H1 (cell line): ENCODE data around the gene SERPINH1. TPM values are rescaled to one million over a fixed set of nuclear protein-coding genes. Genes with fewer than 3 reads are reported as not detected.

ENCODE experiments used
- CTCF ChIA-PET: fragments of 300-600 bp; sonication (Branson Sonifier 250); formaldehyde crosslinking; loops from one replicate; lab custom pipeline; 2021; ENCODE audit not compliant: partially characterized antibody; lab: Charles Lee
- POLR2A ChIA-PET: fragments of 300-600 bp; sonication (Branson Sonifier 250); formaldehyde crosslinking; loops from one replicate; lab custom pipeline; 2021; ENCODE audit warnings: inconsistent platforms; ENCODE audit not compliant: partially characterized antibody; lab: Charles Lee
- DNase-seq, 2 experiments: peaks; one replicate each; pipeline versions ENCODE4 v3.0.0 to v3.0.0-alpha.2; 2010 to 2022; ENCODE audit warnings: low spot score in 2 of 2, low read depth in 1 of 2, mixed read lengths in 1 of 2
- FAIRE-seq: peaks from 2 replicates; lab custom pipeline; 2011; peaks lifted over from hg19 to GRCh38; lab: Jason Lieb, UNC
- H2AFZ ChIP-seq: 2 replicates; pipeline ENCODE4 v1.8.1; 2012; ENCODE audit warnings: low read length, inconsistent platforms
- H2AK5ac ChIP-seq: 2 replicates; pipeline ENCODE4 v1.6.1; 2013; ENCODE audit warnings: low read depth, low read length
- H2BK120ac ChIP-seq: replicated peaks from 2 replicates; pipeline ENCODE3; 2013; ENCODE audit warnings: low read depth, low read length, inconsistent platforms
- H2BK12ac ChIP-seq: 2 replicates; pipeline ENCODE4 v1.6.1; 2013; ENCODE audit warnings: low read depth, low read length
- H2BK15ac ChIP-seq: 2 replicates; pipeline ENCODE4 v1.6.1; 2013; ENCODE audit warnings: low read length
- H2BK20ac ChIP-seq: 2 replicates; pipeline ENCODE4 v1.6.1; 2013; ENCODE audit warnings: low read length
- H2BK5ac ChIP-seq: 2 replicates; pipeline ENCODE4 v1.6.1; 2013; ENCODE audit warnings: low read depth, low read length
- H3K14ac ChIP-seq: 2 replicates; pipeline ENCODE4 v1.6.1; 2013; ENCODE audit warnings: inconsistent platforms; ENCODE audit not compliant: insufficient read length
- H3K18ac ChIP-seq: 2 replicates; pipeline ENCODE4 v1.6.1; 2013; ENCODE audit warnings: low read length; ENCODE audit errors: extremely low read depth
- H3K23ac ChIP-seq: 2 replicates; pipeline ENCODE4 v1.6.1; 2013; ENCODE audit warnings: inconsistent platforms; ENCODE audit not compliant: insufficient read length
- H3K23me2 ChIP-seq: 2 replicates; pipeline ENCODE4 v1.6.1; 2013; ENCODE audit warnings: low read depth, low read length
- H3K27ac ChIP-seq: 2 replicates; pipeline ENCODE4 v1.6.1; 2011; ENCODE audit warnings: low read depth, low read length, inconsistent platforms
- H3K27me3 ChIP-seq, 4 experiments: replicated peaks in 1 of 4; 1 replicate in 1 of 4; 2 replicates in 3 of 4; pipeline versions ENCODE4 v1.6.1 to v1.8.1; 2011 to 2013; ENCODE audit warnings: low read length in 3 of 4, mild to moderate bottlenecking in 3 of 4, inconsistent platforms in 2 of 4, mixed read lengths in 2 of 4, moderate library complexity in 1 of 4; ENCODE audit not compliant: control insufficient read depth in 3 of 4, insufficient read depth in 3 of 4; ENCODE audit errors: extremely low read depth in 1 of 4
- H3K36me3 ChIP-seq, 4 experiments: 2 replicates each; pipeline versions ENCODE4 v1.6.1 to v1.8.1; 2011 to 2013; ENCODE audit warnings: mild to moderate bottlenecking in 4 of 4, low read length in 3 of 4, moderate library complexity in 2 of 4, control low read depth in 1 of 4, inconsistent platforms in 1 of 4; ENCODE audit not compliant: insufficient read depth in 4 of 4, control insufficient read depth in 2 of 4
- H3K4ac ChIP-seq: replicated peaks from 2 replicates; pipeline ENCODE3; 2013; ENCODE audit warnings: low read length, low read depth, mixed read lengths, inconsistent platforms; ENCODE audit not compliant: insufficient read length
- H3K4me1 ChIP-seq, 4 experiments: replicated peaks in 1 of 4; 1 replicate in 1 of 4; 2 replicates in 3 of 4; pipeline versions ENCODE4 v1.6.1 to v1.8.1; 2011 to 2013; ENCODE audit warnings: low read length in 3 of 4, inconsistent platforms in 2 of 4, mixed read lengths in 1 of 4; ENCODE audit not compliant: insufficient read depth in 4 of 4, control insufficient read depth in 3 of 4
- H3K4me2 ChIP-seq, 2 experiments: 2 replicates each; pipeline versions ENCODE4 v1.6.1 to v1.8.1; 2011 to 2013; ENCODE audit warnings: low read depth in 2 of 2, low read length in 2 of 2, control low read depth in 1 of 2, inconsistent platforms in 1 of 2, mild to moderate bottlenecking in 1 of 2; ENCODE audit not compliant: insufficient read depth in 1 of 2
- H3K4me3 ChIP-seq, 4 experiments: fragments of 200-600, 300-600 bp in 1 of 4; sonication (generic), shearing (Covaris generic), sonication (Bioruptor Twin) in 1 of 4; 2 replicates each; pipeline versions ENCODE4 v1.5.1 to v1.8.1; 2011 to 2016; ENCODE audit warnings: low read length in 4 of 4, low read depth in 3 of 4, control low read depth in 2 of 4, inconsistent platforms in 2 of 4, mild to moderate bottlenecking in 2 of 4, mixed read lengths in 1 of 4, moderate library complexity in 1 of 4; ENCODE audit not compliant: insufficient read depth in 2 of 4; ENCODE audit errors: extremely low read depth in 1 of 4
- H3K56ac ChIP-seq: replicated peaks from 2 replicates; pipeline ENCODE3; 2013; ENCODE audit warnings: low read depth, mild to moderate bottlenecking, mixed read lengths, low read length, inconsistent platforms; ENCODE audit not compliant: insufficient read length
- H3K79me1 ChIP-seq: 2 replicates; pipeline ENCODE4 v1.6.1; 2013; ENCODE audit warnings: low read depth, low read length, control low read depth
- H3K79me2 ChIP-seq, 2 experiments: 2 replicates each; pipeline versions ENCODE4 v1.6.1 to v1.8.1; 2012 to 2013; ENCODE audit warnings: low read length in 2 of 2, mild to moderate bottlenecking in 2 of 2, inconsistent platforms in 1 of 2; ENCODE audit not compliant: insufficient read depth in 2 of 2, control insufficient read depth in 1 of 2
- H3K9ac ChIP-seq, 4 experiments: replicated peaks in 1 of 4; 1 replicate in 1 of 4; 2 replicates in 3 of 4; pipeline versions ENCODE4 v1.6.1 to v1.8.1; 2011 to 2013; ENCODE audit warnings: low read depth in 3 of 4, low read length in 3 of 4, control low read depth in 2 of 4, mild to moderate bottlenecking in 2 of 4, moderate library complexity in 2 of 4, inconsistent platforms in 1 of 4; ENCODE audit errors: extremely low read depth in 1 of 4
- H3K9me3 ChIP-seq, 2 experiments: 2 replicates each; pipeline versions ENCODE4 v1.6.1 to v1.8.1; 2012 to 2013; ENCODE audit warnings: mild to moderate bottlenecking in 2 of 2, moderate library complexity in 2 of 2, control low read depth in 1 of 2, inconsistent platforms in 1 of 2, low read depth in 1 of 2, low read length in 1 of 2, mixed read lengths in 1 of 2; ENCODE audit not compliant: insufficient read depth in 2 of 2
- H4K20me1 ChIP-seq, 2 experiments: replicated peaks in 1 of 2; 2 replicates each; pipeline versions ENCODE3 to v1.8.1; 2011 to 2013; ENCODE audit warnings: inconsistent platforms in 2 of 2, low read length in 2 of 2, mild to moderate bottlenecking in 1 of 2; ENCODE audit not compliant: insufficient read depth in 2 of 2, control insufficient read depth in 1 of 2
- H4K5ac ChIP-seq: 2 replicates; pipeline ENCODE4 v1.6.1; 2013; ENCODE audit warnings: low read length, low read depth, mixed read lengths, inconsistent platforms; ENCODE audit not compliant: insufficient read length
- H4K8ac ChIP-seq: 2 replicates; pipeline ENCODE4 v1.8.0; 2013; ENCODE audit warnings: mild to moderate bottlenecking, moderate library complexity, low read length, inconsistent platforms; ENCODE audit not compliant: insufficient read depth; ENCODE audit errors: extremely low read depth
- H4K91ac ChIP-seq: replicated peaks from 2 replicates; pipeline ENCODE3; 2013; ENCODE audit warnings: low read length, mixed read lengths, inconsistent platforms; ENCODE audit not compliant: insufficient read length
- KDM5A ChIP-seq: fragments of 200-600 bp; IDR thresholded peaks from 2 replicates; pipeline ENCODE4 v1.7.1; 2012; ENCODE audit warnings: mild to moderate bottlenecking, low read length, inconsistent platforms, mixed read lengths
- MAX ChIP-seq: IDR thresholded peaks from 2 replicates; pipeline ENCODE4 v1.6.1; 2012; ENCODE audit warnings: inconsistent platforms
- YY1 ChIP-seq: IDR thresholded peaks from 2 replicates; pipeline ENCODE4 v1.6.1; 2011; ENCODE audit warnings: low read depth, mild to moderate bottlenecking, low read length
- WGBS, 2 experiments: shearing (Covaris generic) in 1 of 2; methylation state at CpG; one replicate each; pipeline versions ENCODE4 v1.1.6 to v1.1.7; 2013 to 2015; ENCODE audit warnings: low lambda C conversion rate in 2 of 2, mixed read lengths in 2 of 2, inconsistent platforms in 1 of 2, low coverage in 1 of 2, missing lambda C conversion rate in 1 of 2; ENCODE audit not compliant: insufficient replicate concordance in 2 of 2, insufficient coverage in 1 of 2, insufficient read length in 1 of 2; ENCODE audit errors: extremely low coverage in 1 of 2, missing lambda C conversion rate in 1 of 2; 5-methylcytosine and 5-hydroxymethylcytosine counted together
- polyA plus RNA-seq, 7 experiments: library from polyadenylated mRNA; depleted of rRNA in 3 of 7; stranded (reverse) in 5 of 7; unstranded in 2 of 7; fragments of >200 nt in 5 of 7; fragments of 200-250 nt in 2 of 7; gene quantifications; 1 replicate in 5 of 7; 2 replicates in 1 of 7; 4 replicates in 1 of 7; pipeline versions ENCODE4 v1.2.1 to v1.2.3, GENCODE V29; 2011 to 2013; ENCODE audit warnings: missing spikeins in 2 of 7, mixed read lengths in 2 of 7
- total RNA-seq: library from RNA; stranded (reverse); fragmentation: NEBNext Ultra II Directional; extraction: Animal tissue kit (Norgen Biotek cat#: 25700); gene quantifications from 2 replicates; pipeline ENCODE4 v1.2.1, GENCODE V29; 2021

The SERPINH1 gene
- total and polyA plus RNA-seq, 2 of the 8 experiments (the other 6 are each of a cell fraction or from before 2014, with no cell fraction given), result 420 to 621 TPM

GRCh38 chr11:75611823-75612222 lies 49.8 kb downstream of the SERPINH1 start:
- no peak overlapping the region for H4K5ac ChIP-seq
- H2BK20ac ChIP-seq, result no peak overlapping the region
- no peaks in the 10 kb centered on the region for H3K79me2 ChIP-seq
- no peaks in the 10 kb centered on the region for H4K20me1 ChIP-seq
- no peaks in the 10 kb centered on the region for H3K27me3 ChIP-seq
- H3K4me1 ChIP-seq, result no peaks in the 10 kb centered on the region
- H3K4me3 ChIP-seq, result no peak overlapping the region
- H4K8ac ChIP-seq, result no peak overlapping the region
- FAIRE-seq (no peak), DNase-seq (no peak)
- no peak overlapping the region for H3K18ac ChIP-seq
- no peaks in the 10 kb centered on the region for H3K36me3 ChIP-seq
- H2BK5ac ChIP-seq, result no peak overlapping the region
- H3K27ac ChIP-seq, result no peak overlapping the region
- ChIA-PET POLR2A (interaction anchor here (0.9 to 1.0 kb wide), 2 partner anchors 11 to 80 kb away, joined by 3 to 4 read pairs; no protein-coding TSS in a partner anchor), CTCF (interaction anchor here (0.6 to 3.2 kb wide), 7 partner anchors 8 to 166 kb away, joined by 3 to 25 read pairs (median 3); no protein-coding TSS in a partner anchor)
- TF ChIP-seq YY1 (no peak), MAX (no peak), KDM5A (no peak)
- H3K9ac ChIP-seq, result no peak overlapping the region
- H2BK15ac ChIP-seq, result no peak overlapping the region
- no peak overlapping the region for H3K23ac ChIP-seq
- no peak overlapping the region for H3K4me2 ChIP-seq
- no peak overlapping the region for H3K14ac ChIP-seq
- H3K23me2 ChIP-seq, result no peaks in the 10 kb centered on the region
- no peak overlapping the region for H3K56ac ChIP-seq
- WGBS, 2 experiments, result 87% methylated on average over 3 of the region's 3 CpGs; no CpG with 5 or more reads in 1 of the 2 experiments
- no peak overlapping the region for H3K4ac ChIP-seq
- H3K79me1 ChIP-seq, result no peaks in the 10 kb centered on the region
- H4K91ac ChIP-seq, result no peak overlapping the region
- H3K9me3 ChIP-seq, result no peaks in the 10 kb centered on the region
- no peak overlapping the region for H2BK12ac ChIP-seq
- H2AK5ac ChIP-seq, result no peak overlapping the region
- no peak overlapping the region for H2BK120ac ChIP-seq
- no peak overlapping the region for H2AFZ ChIP-seq
